HG03064 (cell line): ENCODE results near the gene JADE2.

Source experiments
- ATAC-seq: cut with Tn5 transposase; IDR thresholded peaks from one replicate; pipeline ENCODE4 v1.9.1; 2021; ENCODE audit warnings: low read depth; ENCODE audit not compliant: unreplicated experiment

Gene JADE2

GRCh38 chr5:134527156-134527960 lies 1.9 kb downstream of the JADE2 start:
- peak; percentile 40 for ATAC-seq

- no peak for ATAC-seq
These were observed 2.5 kb downstream of the JADE2 start for GRCh38 chr5:134527961-134528424.

- ATAC-seq, result no peak
These were observed 3.1 kb downstream of the JADE2 start for GRCh38 chr5:134528556-134528955.

DNA sequence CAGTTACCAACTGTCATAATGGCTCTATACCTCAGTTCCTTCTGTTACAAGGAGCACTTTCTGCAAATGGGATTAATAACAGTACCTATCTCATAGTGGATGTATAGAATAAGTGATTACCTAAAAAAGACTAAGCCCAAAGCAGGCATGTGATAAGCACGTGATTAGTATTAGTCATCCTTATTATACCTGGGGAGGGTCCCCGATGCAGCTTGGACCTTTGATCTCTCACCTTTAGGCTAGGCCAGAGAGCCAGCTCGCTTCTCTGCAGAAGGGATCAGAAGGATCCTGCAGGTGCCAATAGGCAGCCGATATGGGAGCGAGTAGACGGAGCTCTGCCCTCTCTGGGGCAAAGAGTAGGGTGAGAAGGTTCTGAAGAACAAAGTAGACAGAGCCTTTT lies 4.0 kb downstream of the JADE2 start:
- ATAC-seq, result no peak

GRCh38 chr5:134530301-134531077 lies 5.0 kb downstream of the JADE2 start:
- ATAC-seq, result no peak

- ATAC-seq, result no peak
These were observed 7.8 kb downstream of the JADE2 start for GRCh38 chr5:134533115-134533815.

- ATAC-seq, result no peak
These were observed 8.7 kb downstream of the JADE2 start for GRCh38 chr5:134534058-134534725.

DNA sequence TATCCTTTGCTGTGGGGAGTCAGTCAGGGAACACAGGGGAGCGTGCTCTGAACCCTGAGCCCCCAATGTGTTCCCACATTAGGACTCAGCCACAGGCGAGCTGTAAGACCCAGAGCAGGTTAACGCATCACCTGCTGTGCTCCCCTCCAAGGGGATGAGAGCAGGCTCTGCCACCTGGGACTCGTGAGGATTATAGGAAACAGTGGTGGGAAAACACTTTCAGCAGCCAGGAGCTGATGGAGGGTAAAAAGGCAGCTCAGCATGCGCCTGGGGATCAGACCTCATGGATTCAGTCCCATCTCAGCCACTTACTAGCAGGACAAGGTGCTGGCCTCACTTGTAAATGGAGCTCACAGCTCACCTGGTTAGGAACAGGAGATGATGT lies 9.2 kb downstream of the JADE2 start:
- no peak for ATAC-seq

GRCh38 chr5:134536876-134537275 lies 11.4 kb downstream of the JADE2 start:
- ATAC-seq, result no peak

GRCh38 chr5:134537297-134537696 lies 11.8 kb downstream of the JADE2 start:
- ATAC-seq, result no peak

DNA sequence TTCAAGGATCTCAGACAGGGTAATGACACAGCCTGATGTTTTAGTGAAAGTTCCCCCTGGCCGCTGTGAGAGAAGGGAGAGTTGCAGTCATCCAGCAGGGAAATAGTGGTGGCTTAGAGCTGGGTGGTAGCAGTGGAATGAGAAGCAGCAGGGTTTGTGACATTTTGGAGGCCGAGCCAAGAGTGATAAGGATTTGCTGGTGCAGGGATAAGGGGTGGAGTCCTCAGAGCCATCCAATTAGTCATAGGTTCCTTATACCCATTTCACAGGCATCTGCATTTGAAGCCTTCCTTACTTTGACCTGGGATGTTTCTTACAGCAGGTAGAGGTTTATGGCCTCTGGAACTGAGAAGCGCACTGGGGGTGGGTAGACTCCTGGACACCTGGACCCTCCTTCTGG lies 12.8 kb downstream of the JADE2 start:
- ATAC-seq, result no peak

GRCh38 chr5:134539732-134540131 lies 14.3 kb downstream of the JADE2 start:
- no peak for ATAC-seq

DNA sequence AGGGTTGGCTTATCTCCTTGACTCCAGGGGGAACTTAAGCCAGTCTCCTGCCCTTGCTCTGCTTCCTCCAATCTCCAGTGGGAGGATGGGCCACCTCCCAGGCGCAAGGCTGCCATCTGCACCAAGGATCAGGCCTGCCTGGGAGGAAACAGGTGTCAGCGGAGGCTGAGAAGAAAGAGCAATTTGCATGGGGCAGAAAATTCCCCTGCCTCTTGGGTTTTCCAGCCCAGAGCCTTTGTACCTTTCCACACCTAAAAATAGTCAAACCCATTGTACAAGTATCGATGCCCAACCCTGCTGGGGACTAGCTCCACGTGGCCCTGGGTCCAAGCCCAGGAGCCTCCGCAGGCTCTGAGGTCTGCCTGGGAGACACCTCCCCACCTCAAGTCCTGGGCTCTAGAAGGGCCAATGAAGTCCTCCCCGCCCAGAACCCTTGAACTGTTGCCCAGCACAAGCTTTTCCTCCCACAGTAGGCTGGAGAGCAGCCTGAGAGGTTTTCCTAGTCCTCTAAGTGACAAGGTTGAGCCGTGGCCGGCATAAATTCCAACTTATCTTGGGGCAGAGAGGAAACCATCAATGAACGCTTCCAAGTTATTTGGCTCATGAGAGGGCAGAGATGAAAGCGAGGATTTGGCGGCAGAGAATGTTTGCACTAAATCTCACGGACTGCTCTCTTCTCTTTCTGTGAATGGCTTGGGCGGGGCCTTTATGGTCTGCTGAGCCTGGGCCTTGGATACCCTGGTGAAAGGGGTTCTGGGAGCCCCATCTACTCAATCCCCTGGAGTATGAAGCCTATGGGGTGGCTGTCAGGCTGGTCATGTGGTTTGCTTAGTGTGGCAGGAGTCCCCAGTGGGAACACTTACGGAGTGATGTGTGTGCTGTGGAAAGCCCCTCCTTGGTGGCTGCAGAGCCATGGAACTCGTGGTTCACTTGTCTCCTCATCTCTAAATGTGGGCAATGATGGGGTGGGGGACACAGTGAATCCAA lies 15.6 kb downstream of the JADE2 start:
- no peak for ATAC-seq

DNA sequence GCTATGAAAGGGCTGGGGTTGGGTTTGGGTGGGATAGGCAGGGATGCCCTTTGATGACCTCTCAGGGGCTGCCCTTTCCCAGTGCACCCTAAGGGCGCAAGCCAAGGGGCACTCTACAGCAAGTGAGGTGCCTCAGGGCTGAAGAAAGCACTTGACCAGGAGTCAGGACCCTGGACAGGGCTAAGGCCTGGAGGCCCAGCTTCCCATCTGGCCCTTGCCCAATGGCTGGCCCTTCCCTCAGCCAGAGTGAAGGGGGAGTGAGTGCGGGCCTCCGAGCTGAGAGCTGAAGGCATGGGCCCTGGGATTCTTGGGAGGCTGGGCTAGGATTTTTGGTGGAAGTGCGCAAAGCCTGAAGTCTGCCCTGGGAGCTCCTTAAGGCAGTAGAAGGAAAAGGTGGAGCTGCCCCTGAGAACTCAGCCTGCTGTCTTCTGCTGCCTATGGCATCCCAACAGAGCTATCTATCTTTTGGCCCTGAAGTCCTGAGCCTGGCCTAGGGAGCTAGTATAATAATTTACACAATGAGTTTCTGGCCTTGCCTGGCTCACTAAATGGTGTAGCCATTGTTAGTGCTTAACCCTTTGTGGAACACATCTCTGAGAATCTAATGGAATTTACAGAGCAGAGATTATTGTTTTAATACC lies 16.4 kb downstream of the JADE2 start:
- no peak for ATAC-seq

DNA sequence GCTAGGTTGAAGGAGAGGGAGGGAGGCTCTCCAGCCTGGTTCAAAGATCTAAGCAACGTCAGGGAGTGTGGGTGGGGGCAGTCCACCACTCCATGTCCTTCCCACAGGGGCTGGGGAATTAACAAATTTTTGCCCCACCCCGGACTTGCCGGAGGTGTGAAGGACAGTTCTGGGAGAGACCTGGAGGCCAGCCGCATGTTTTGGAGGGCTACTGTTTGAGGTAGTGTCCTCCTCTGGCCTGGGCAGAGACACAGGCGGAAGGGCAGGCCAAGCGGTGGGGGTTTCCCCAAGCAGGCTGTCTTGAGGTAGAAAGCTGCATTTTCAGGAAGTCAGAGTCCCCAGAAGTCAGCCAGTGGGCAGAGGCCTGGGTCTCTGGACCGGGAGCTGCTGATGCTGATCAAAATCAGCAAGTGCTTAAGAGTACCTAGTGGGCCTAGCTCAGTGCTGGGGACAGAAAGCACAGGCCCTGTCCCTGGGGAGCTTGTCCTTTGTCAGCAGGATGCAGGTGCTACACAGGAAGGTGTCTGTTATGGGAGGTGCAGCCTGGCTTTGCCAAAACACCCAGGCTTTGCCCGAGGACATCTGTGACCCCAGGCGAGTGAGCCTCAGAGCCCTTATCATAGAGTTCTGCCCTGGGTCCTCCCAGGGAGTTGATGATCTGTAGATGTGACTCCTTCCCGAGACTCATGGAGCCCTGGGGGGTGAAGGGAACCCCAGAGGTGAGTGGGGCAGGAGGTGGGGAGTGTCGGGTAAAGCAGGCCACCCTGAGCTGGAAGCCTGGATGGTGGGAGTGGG lies 18.5 kb downstream of the JADE2 start:
- ATAC-seq, result peak; percentile 56

DNA sequence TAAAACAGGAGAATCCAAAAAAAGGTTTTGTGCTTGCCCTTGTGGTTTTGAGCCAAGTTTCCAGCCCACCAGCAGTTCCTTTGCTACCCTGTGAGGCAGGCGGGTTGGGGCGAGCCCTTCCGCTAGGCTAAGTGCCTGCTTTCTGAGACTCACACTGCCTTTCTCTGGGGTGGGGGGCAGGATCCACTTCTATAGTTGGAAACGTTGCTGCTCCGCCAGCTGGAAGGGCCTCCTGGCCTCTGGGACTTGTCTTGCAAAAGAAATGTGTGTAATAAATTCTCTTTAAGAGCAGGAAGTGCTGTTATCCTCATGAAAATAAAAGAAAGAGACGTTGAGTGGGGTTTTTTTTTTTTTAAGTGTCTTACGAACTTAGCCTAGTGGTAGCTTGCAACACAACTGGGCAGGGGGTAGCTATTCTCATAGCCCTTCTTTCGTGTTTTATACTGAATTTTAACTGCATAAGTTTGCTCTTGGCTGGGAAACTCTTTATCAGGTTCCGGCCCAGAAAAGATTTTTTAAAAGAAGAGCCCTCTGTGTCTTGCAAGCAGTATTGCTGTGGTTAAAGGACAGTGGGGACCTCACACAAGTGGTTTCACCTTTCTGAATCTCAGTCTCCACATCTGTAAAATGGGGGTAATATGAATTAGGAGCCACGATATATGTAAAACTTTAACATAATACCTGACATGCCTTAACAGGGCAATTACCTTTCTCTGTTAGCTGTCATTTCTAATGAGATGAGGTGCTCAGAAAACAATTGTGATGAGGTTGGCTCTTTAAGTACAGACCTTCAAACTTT lies 19.8 kb downstream of the JADE2 start:
- no peak for ATAC-seq

- ATAC-seq, result no peak
These were observed 21.6 kb downstream of the JADE2 start for GRCh38 chr5:134547066-134547465.
